Epithelial cell of prostate (primary cell): ENCODE data around the gene EXPH5.
A peak's percentile ranks its signal among the peaks of the same experiment; 100 is the strongest.
"Not testable (repeated sequence)": the region's sequence is repeated elsewhere in the genome, so short reads cannot be mapped to it uniquely, and the experiment has no call there.

ENCODE experiments used
- DNase-seq: peaks from one replicate; pipeline ENCODE4 v3.0.0-alpha.2; 2011; ENCODE audit warnings: low read depth, low spot score
- H3K27ac ChIP-seq: fragments of 450-650 bp; 2 replicates; pipeline ENCODE4 v1.5.1; 2017; ENCODE audit warnings: mild to moderate bottlenecking

The EXPH5 gene

GRCh38 chr11:108602818-108603217 is 9.2 kb upstream of the EXPH5 start:
- DNase-seq, H3K27ac ChIP-seq: not testable (repeated sequence)

- no peak overlapping the region for H3K27ac ChIP-seq
- DNase-seq, result no peak
Observed at GRCh38 chr11:108601150-108601549, 7.6 kb upstream of the EXPH5 start.

GRCh38 chr11:108599978-108600377 is 6.4 kb upstream of the EXPH5 start:
- no peak overlapping the region for H3K27ac ChIP-seq
- DNase-seq, result no peak

GRCh38 chr11:108597736-108598355 is 4.3 kb upstream of the EXPH5 start:
- H3K27ac ChIP-seq, result no peak overlapping the region
- DNase-seq, result no peak

- DNase-seq, result no peak
- no peak overlapping the region for H3K27ac ChIP-seq
Observed at GRCh38 chr11:108596701-108597100, 3.1 kb upstream of the EXPH5 start.

- H3K27ac ChIP-seq, result peak overlapping the region; percentile 78
Observed at GRCh38 chr11:108593923-108594434, 411 bp upstream of the EXPH5 start.

GRCh38 chr11:108592591-108593213 is 866 bp downstream of the EXPH5 start:
- DNase-seq, result no peak
- peak overlapping the region; percentile 78 for H3K27ac ChIP-seq

More at GRCh38 chr11:108593923-108594434, 411 bp upstream of the EXPH5 start:
- no peak for DNase-seq

- H3K27ac ChIP-seq, result no peak overlapping the region
- DNase-seq, result no peak
Observed at GRCh38 chr11:108591893-108592292, 1.7 kb downstream of the EXPH5 start.

- no peak for DNase-seq
- no peak overlapping the region for H3K27ac ChIP-seq
Observed at GRCh38 chr11:108589136-108589535, 4.4 kb downstream of the EXPH5 start.

GRCh38 chr11:108588287-108588686 is 5.3 kb downstream of the EXPH5 start:
- no peak for DNase-seq
- no peak overlapping the region for H3K27ac ChIP-seq

- no peak overlapping the region for H3K27ac ChIP-seq
- no peak for DNase-seq
Observed at GRCh38 chr11:108587109-108587508, 6.5 kb downstream of the EXPH5 start.

GRCh38 chr11:108586600-108586999 is 7.0 kb downstream of the EXPH5 start:
- no peak for DNase-seq
- H3K27ac ChIP-seq, result no peak overlapping the region

GRCh38 chr11:108586185-108586584 is 7.4 kb downstream of the EXPH5 start:
- not testable (repeated sequence) for DNase-seq, H3K27ac ChIP-seq

GRCh38 chr11:108584973-108585372 is 8.6 kb downstream of the EXPH5 start:
- no peak for DNase-seq
- peak overlapping the region; percentile 27 for H3K27ac ChIP-seq

GRCh38 chr11:108580645-108581044 is 12.9 kb downstream of the EXPH5 start:
- no peak for DNase-seq

GRCh38 chr11:108580043-108580442 is 13.5 kb downstream of the EXPH5 start:
- no peak overlapping the region for H3K27ac ChIP-seq
- DNase-seq, result no peak

More at GRCh38 chr11:108580645-108581044, 12.9 kb downstream of the EXPH5 start:
- H3K27ac ChIP-seq, result no peak overlapping the region

GRCh38 chr11:108576523-108576922 is 17.0 kb downstream of the EXPH5 start:
- DNase-seq, result no peak
- H3K27ac ChIP-seq, result no peak overlapping the region

GRCh38 chr11:108574675-108575074 is 18.9 kb downstream of the EXPH5 start:
- H3K27ac ChIP-seq, result no peak overlapping the region
- DNase-seq, result no peak

- H3K27ac ChIP-seq, result peak overlapping the region; percentile 6
- peak; percentile 78 for DNase-seq
Observed at GRCh38 chr11:108571001-108571400, 22.6 kb downstream of the EXPH5 start.

- H3K27ac ChIP-seq, result no peak overlapping the region
- DNase-seq, result no peak
Observed at GRCh38 chr11:108569896-108570295, 23.7 kb downstream of the EXPH5 start.

GRCh38 chr11:108568195-108568858 is 25.2 kb downstream of the EXPH5 start:
- DNase-seq, result no peak
- no peak overlapping the region for H3K27ac ChIP-seq
